GM18499 (cell line): ENCODE measurements around the gene MBOAT1.

Experiments
- ATAC-seq: cut with Tn5 transposase; IDR thresholded peaks from one replicate; pipeline ENCODE4 v1.9.1; 2021; ENCODE audit warnings: moderate number of reproducible peaks; ENCODE audit not compliant: insufficient read depth, unreplicated experiment

Gene MBOAT1

GRCh38 chr6:20058121-20058905 is 154.0 kb downstream of the MBOAT1 start:
- no peak for ATAC-seq

GRCh38 chr6:20056350-20056992 is 155.8 kb downstream of the MBOAT1 start:
- ATAC-seq: no peak

- ATAC-seq: no peak
Measured at GRCh38 chr6:20055916-20056315, 156.4 kb downstream of the MBOAT1 start.
